GM04504 (cell line): Measurements from ENCODE around the gene AGPS.

Experiments
- DNase-seq: peaks from one replicate; pipeline ENCODE4 v3.0.0-alpha.2; 2012; ENCODE audit warnings: low read depth

The AGPS gene

DNA sequence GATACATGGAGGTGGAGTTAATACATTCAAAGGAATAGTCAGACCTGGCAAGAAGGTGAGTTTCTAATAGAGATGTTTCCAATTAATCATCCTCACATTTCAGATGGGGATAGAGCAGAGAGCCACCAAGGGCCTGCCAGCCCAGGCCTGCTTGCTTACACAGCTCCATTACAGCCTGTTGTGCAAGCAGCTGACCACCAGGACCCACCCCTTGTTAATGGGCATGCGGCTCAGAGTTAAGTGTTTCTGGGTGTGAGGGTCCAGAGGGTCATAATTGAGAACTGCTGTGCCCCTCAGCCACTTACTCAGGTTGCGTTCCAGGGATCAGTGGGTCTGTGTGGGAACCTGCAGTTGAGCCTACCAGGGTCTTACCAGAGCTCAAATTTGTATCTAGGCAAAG, 199.8 kb downstream of the AGPS start:
- DNase-seq: no peak

DNA sequence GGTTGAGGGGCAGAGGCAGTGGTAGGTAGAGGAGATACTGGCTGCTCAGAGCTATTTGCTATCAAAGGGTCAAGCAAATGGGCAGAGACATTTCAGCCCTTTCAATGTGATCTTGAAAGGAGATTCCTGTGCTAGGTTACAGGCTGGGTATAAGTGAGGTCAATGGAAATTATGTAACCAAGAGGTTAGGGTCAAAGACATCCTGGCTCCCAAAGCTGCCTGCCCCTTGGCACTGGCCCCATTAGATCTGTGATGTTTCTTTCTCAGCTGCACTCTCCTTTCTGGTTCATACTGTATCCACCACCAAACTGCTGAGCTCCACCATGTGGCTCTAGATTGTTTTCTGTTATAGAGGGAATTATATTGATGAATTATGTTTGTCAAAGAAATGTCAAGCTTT, 200.4 kb downstream of the AGPS start:
- DNase-seq: no peak

DNA sequence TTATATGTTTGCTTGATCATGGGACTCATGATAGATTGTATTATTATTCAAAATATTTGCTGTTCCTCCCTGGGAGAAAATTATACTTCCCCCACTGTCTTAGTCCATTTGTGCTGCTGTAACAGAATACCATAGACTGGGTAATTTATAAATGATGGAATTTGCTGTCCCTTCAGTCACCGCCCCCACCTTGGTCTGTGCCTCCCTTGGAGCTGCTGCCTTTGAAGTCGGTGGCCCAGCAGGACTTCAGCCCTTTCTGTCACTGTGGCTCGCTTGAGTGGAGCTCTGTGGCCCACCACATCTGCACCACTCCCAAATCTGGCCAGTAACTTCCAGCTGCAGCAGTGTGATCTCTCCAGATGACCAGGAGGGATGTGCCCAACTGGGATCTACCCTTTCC, 200.8 kb downstream of the AGPS start:
- no peak for DNase-seq
